Neural progenitor cell (in vitro differentiated cells): ENCODE results near the gene RNF144B. TPM values are rescaled to one million over a fixed set of nuclear protein-coding genes. Genes with fewer than 3 reads are reported as not detected.

Source experiments
- DNase-seq: peaks from one replicate; pipeline ENCODE4 v3.0.0-alpha.2; 2016; ENCODE audit warnings: low spot score
- H2AFZ ChIP-seq: fragments of 200-600 bp; sonication (generic); replicated peaks from 2 replicates; pipeline ENCODE4 v1.6.1; 2016; ENCODE audit warnings: antibody characterized with exemption
- H3F3A ChIP-seq: fragments of 200-600 bp; sonication (generic); 2 replicates; pipeline ENCODE4 v1.6.1; 2016; ENCODE audit warnings: antibody characterized with exemption, low read depth
- H3K27ac ChIP-seq: fragments of 200-600 bp; sonication (generic); 2 replicates; pipeline ENCODE4 v1.5.1; 2016; ENCODE audit warnings: mild to moderate bottlenecking
- H3K27me3 ChIP-seq: fragments of 200-600 bp; sonication (generic); 2 replicates; pipeline ENCODE4 v1.6.1; 2016; ENCODE audit warnings: mild to moderate bottlenecking, moderate library complexity
- H3K36me3 ChIP-seq: fragments of 200-600 bp; sonication (generic); 2 replicates; pipeline ENCODE4 v1.5.1; 2016
- H3K4me1 ChIP-seq: fragments of 200-600 bp; sonication (generic); 2 replicates; pipeline ENCODE4 v1.6.1; 2016; ENCODE audit warnings: mixed run types
- H3K4me2 ChIP-seq: fragments of 200-600 bp; sonication (generic); 2 replicates; pipeline ENCODE4 v1.6.1; 2016
- H3K4me3 ChIP-seq: fragments of 200-600 bp; sonication (generic); 2 replicates; pipeline ENCODE4 v1.5.1; 2016
- H3K79me2 ChIP-seq: fragments of 200-600 bp; sonication (generic); 2 replicates; pipeline ENCODE4 v1.6.1; 2016; ENCODE audit warnings: low read depth
- H3K9ac ChIP-seq: fragments of 200-600 bp; sonication (generic); 2 replicates; pipeline ENCODE4 v1.6.1; 2016
- H3K9me3 ChIP-seq: fragments of 200-600 bp; sonication (generic); 2 replicates; pipeline ENCODE4 v1.5.1; 2016; ENCODE audit warnings: low read depth
- H4K20me1 ChIP-seq: fragments of 200-600 bp; sonication (generic); 2 replicates; pipeline ENCODE4 v1.6.1; 2016; ENCODE audit warnings: low read depth
- H3K27ac Mint-ChIP-seq: 3 replicates; pipeline ENCODE4 v1.8.0; 2021; ENCODE audit warnings: mixed read lengths
- H3K27me3 Mint-ChIP-seq: 2 replicates; pipeline ENCODE4 v1.8.0; 2022; ENCODE audit warnings: low read depth, mild to moderate bottlenecking, inconsistent platforms, moderate library complexity, mixed read lengths; ENCODE audit not compliant: insufficient read depth
- H3K36me3 Mint-ChIP-seq: 3 replicates; pipeline ENCODE4 v1.8.0; 2021; ENCODE audit warnings: mixed read lengths
- H3K4me1 Mint-ChIP-seq: 3 replicates; pipeline ENCODE4 v1.8.0; 2021; ENCODE audit warnings: mixed read lengths
- H3K4me3 Mint-ChIP-seq: 3 replicates; pipeline ENCODE4 v1.8.0; 2021; ENCODE audit warnings: mild to moderate bottlenecking, moderate library complexity, mixed read lengths
- H3K9me3 Mint-ChIP-seq: 3 replicates; pipeline ENCODE4 v1.8.0; 2020; ENCODE audit warnings: mixed read lengths
- CTCF ChIP-seq: fragments of 200-600 bp; sonication (generic); IDR thresholded peaks from 2 replicates; pipeline ENCODE4 v1.5.1; 2017; ENCODE audit warnings: antibody characterized with exemption, mild to moderate bottlenecking
- EZH2 ChIP-seq: fragments of 200-600 bp; sonication (generic); IDR thresholded peaks from 2 replicates; pipeline ENCODE4 v1.6.1; 2017; ENCODE audit warnings: antibody characterized with exemption, mild to moderate bottlenecking, moderate library complexity
- EZH2phosphoT487 ChIP-seq: fragments of 200-600 bp; sonication (generic); IDR thresholded peaks from 2 replicates; pipeline ENCODE4 v1.6.1; 2017; ENCODE audit warnings: antibody characterized with exemption
- total RNA-seq: library from RNA; depleted of rRNA; stranded (reverse); fragments of >200 nt; gene quantifications from 2 replicates; pipeline ENCODE4 v1.2.3, GENCODE V29; 2015; ENCODE audit warnings: low replicate concordance

Gene RNF144B
- total RNA-seq, 1 donor from 2014 or later = 0.75 TPM

- Mint-ChIP-seq H3K9me3 (no peaks in the 10 kb centered on the region), H3K27me3 (peaks cover 4% of the 10 kb centered on the region), H3K36me3 (no peaks in the 10 kb centered on the region), H3K27ac (no peak overlapping the region), H3K4me1 (no peaks in the 10 kb centered on the region), H3K4me3 (no peak overlapping the region)
- no peak overlapping the region for H3K4me3 ChIP-seq
- H3K27me3 ChIP-seq = no peaks in the 10 kb centered on the region
- H3K4me2 ChIP-seq = no peak overlapping the region
- no peak for DNase-seq
- H3K9me3 ChIP-seq = no peaks in the 10 kb centered on the region
- no peaks in the 10 kb centered on the region for H3K36me3 ChIP-seq
- H3K27ac ChIP-seq = no peak overlapping the region
- no peak overlapping the region for H2AFZ ChIP-seq
- peaks cover 8% of the 10 kb centered on the region for H3K4me1 ChIP-seq
- H3F3A ChIP-seq = no peaks in the 10 kb centered on the region
- no peak overlapping the region for H3K9ac ChIP-seq
- no peaks in the 10 kb centered on the region for H4K20me1 ChIP-seq
- no peak for TF ChIP-seq EZH2phosphoT487
- no peak for TF ChIP-seq CTCF
- TF ChIP-seq EZH2 = no peak
- no peaks in the 10 kb centered on the region for H3K79me2 ChIP-seq
Observed at GRCh38 chr6:18429655-18430297, 42.6 kb downstream of the RNF144B start.

- Histone ChIP-seq H3K4me1 (peaks cover 8% of the 10 kb centered on the region), H3K27me3 (no peaks in the 10 kb centered on the region), H3K27ac (no peak overlapping the region), H3K79me2 (no peaks in the 10 kb centered on the region), H4K20me1 (no peaks in the 10 kb centered on the region), H3K9ac (no peak overlapping the region), H2AFZ (no peak overlapping the region), H3K36me3 (no peaks in the 10 kb centered on the region), H3K9me3 (no peaks in the 10 kb centered on the region), H3F3A (no peaks in the 10 kb centered on the region), H3K4me3 (no peak overlapping the region), H3K4me2 (no peak overlapping the region)
- Mint-ChIP-seq H3K4me3 (no peak overlapping the region), H3K36me3 (no peaks in the 10 kb centered on the region), H3K27ac (no peak overlapping the region), H3K9me3 (no peaks in the 10 kb centered on the region), H3K27me3 (peaks cover 4% of the 10 kb centered on the region), H3K4me1 (no peaks in the 10 kb centered on the region)
- TF ChIP-seq EZH2 = no peak
- TF ChIP-seq CTCF = no peak
- no peak for TF ChIP-seq EZH2phosphoT487
- DNase-seq = no peak
Observed at GRCh38 chr6:18431581-18431980, 44.4 kb downstream of the RNF144B start.

GRCh38 chr6:18432180-18432579 lies 45.0 kb downstream of the RNF144B start:
- Mint-ChIP-seq H3K36me3 (no peaks in the 10 kb centered on the region), H3K4me1 (no peaks in the 10 kb centered on the region), H3K27ac (no peak overlapping the region), H3K9me3 (no peaks in the 10 kb centered on the region), H3K27me3 (peaks cover 4% of the 10 kb centered on the region), H3K4me3 (no peak overlapping the region)
- H2AFZ ChIP-seq = no peak overlapping the region
- no peak overlapping the region for H3K4me3 ChIP-seq
- H3K9me3 ChIP-seq = no peaks in the 10 kb centered on the region
- TF ChIP-seq CTCF (no peak), EZH2phosphoT487 (no peak), EZH2 (no peak)
- H3K27ac ChIP-seq = no peak overlapping the region
- no peaks in the 10 kb centered on the region for H3K27me3 ChIP-seq
- H3K9ac ChIP-seq = no peak overlapping the region
- H3K79me2 ChIP-seq = no peaks in the 10 kb centered on the region
- no peaks in the 10 kb centered on the region for H3F3A ChIP-seq
- peaks cover 8% of the 10 kb centered on the region for H3K4me1 ChIP-seq
- no peak overlapping the region for H3K4me2 ChIP-seq
- H3K36me3 ChIP-seq = no peaks in the 10 kb centered on the region
- no peaks in the 10 kb centered on the region for H4K20me1 ChIP-seq
- DNase-seq = no peak
